Superior temporal gyrus (tissue), 1 donor: ENCODE data around the gene PSMB8.
"Not testable (repeated sequence)": the region's sequence is repeated elsewhere in the genome, so short reads cannot be mapped to it uniquely, and the experiment has no call there.

ENCODE experiments used
- DNase-seq: peaks from one replicate; pipeline ENCODE4 v3.0.0-alpha.2; 2016; ENCODE audit errors: extremely low spot score

The PSMB8 gene

GRCh38 chr6:32843979-32844838, at the start of gene PSMB8:
Gene PSMB8, minus strand, starts transcription at chr6:32844047. Its CDS starts 51 bp downstream, at chr6:32843996.
- DNase-seq: peak; percentile 94

GRCh38 chr6:32890831-32891230, 47.0 kb upstream of the PSMB8 start:
- DNase-seq: no peak

DNA sequence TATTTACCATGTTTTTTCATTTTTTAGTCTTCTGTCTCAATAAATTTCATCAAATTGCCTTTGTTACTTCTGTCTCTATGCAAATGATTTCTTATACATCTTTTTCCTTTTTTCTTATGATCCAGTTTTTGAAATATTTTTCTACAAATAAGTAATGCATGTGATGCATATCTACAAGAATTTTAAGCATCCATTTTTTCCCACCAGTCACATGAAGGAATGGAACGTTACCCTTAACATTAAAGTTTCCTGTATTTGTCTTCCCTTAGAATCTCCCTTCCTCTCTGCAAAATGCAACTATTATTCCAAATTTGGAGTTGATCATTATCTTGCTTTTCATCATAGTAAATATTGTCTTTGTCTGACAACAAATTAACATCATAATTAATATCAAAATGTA, 45.7 kb upstream of the PSMB8 start:
- DNase-seq: no peak

DNA sequence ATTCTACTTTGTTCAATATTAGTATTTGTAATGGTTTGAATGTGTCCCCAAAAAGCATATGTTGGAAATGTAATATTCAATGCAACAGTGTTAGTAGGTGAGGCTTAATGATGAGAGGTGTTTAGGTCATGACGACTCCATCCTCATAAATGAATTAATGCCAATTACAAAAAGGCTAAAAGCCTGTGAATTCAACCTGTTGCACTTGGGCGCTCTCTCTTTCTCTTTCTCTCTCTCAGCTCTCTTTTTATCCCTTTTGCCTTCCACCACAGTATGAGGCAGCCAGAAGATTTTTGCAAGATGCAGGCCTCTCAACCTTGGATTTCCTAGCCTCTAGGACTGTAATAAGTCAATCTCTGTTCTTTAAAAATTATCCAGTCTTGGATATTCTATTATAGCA, 44.7 kb upstream of the PSMB8 start:
- no peak for DNase-seq

DNA sequence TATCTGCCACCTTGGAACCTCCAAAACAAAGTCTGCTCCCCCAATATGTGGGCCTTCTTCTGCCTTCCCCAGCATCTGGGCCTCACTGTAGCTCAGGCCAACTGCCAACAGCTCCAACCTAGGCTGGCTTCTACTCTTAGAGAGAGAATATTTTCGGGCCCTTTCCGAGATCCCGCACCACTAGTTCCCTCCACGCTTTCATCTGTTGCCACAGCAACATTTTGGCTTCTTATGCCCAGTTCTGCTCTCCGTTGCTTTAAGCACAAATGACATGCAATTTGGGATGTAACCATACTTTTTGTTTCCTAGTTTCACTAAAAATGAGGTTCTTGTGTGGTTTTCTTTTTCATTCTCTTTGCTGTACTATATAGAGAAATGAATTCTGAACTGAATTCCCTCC, 43.8 kb upstream of the PSMB8 start:
- DNase-seq: no peak

GRCh38 chr6:32886681-32887383, 43.0 kb upstream of the PSMB8 start:
- DNase-seq: peak; percentile 39

- DNase-seq: peak; percentile 96
Measured at GRCh38 chr6:32885698-32886286, 41.9 kb upstream of the PSMB8 start.

DNA sequence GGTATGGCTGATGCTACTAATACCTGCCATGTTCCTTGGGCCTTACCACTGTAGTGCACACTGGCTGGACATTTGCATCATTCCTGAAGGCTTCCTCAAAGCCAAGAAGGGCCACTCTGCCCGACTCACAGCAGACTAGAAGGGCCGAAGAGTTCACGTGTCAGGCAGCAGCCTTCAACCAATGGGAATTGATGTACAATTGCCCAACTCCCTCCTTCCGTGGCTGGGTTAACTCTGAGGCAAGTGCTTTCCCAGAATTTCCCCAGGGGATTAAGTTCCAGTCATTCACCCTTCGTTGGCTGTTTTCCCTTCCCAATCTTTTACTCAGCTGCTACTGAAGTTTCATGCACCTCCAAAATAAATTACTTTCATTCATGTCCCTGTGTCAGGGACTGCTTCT, 39.9 kb upstream of the PSMB8 start:
- DNase-seq: no peak

- no peak for DNase-seq
Measured at GRCh38 chr6:32882879-32883250, 39.0 kb upstream of the PSMB8 start.

- DNase-seq: not testable (repeated sequence)
Measured at GRCh38 chr6:32880962-32881361, 37.1 kb upstream of the PSMB8 start.

GRCh38 chr6:32879691-32880090, 35.8 kb upstream of the PSMB8 start:
- no peak for DNase-seq

DNA sequence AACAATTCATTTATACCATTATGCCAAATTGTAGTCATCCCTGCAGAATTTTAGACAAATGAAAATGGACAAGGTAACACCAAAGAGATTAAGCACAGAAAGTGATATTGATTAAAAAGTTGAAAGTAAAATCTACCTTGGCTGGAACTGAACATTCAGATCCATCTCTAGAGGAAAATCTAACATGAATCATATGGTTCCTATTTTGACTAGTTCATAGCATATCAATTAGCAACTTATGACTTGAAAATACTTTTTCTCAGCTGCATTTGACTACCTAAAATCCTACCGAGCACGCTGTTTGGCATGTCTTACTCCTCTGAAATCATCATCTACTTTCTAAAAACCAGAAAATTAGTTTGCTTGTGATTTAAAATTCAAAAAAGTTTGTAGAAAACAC, 32.8 kb upstream of the PSMB8 start:
- DNase-seq: no peak

- not testable (repeated sequence) for DNase-seq
Measured at GRCh38 chr6:32873947-32874346, 30.1 kb upstream of the PSMB8 start.

GRCh38 chr6:32868257-32868788, 24.5 kb upstream of the PSMB8 start:
- peak; percentile 96 for DNase-seq

DNA sequence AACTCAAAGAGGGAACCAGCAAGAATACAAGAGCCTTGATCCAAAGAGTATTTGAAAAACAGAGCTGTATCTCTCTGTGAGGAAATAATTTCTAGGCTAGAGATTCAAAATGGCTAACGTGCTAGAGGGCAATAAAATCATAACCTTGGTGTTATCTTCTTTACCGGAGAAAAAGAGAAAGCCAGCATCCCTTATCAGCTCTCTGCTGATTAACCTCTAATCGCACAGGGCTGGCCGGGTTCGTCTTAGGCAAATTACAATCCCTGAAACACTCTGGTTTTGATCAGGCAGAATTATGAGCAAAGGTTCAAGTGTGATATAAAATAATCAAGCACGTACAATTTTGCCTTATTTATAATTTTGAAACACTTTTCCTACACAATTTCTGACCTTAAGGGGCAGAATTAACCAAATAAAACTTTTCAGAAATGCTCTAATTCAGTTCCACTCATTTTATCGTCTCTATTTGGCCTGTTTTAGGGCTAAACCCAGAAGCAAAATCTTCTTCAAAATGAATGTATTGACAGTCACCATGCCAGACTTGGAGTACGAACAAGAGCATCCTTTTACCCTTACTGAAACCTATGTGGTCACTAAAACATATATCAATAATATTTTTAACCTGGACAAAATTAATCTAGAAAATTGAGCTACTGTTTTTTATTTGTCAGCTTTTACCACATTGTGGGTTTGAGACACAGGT, 23.9 kb upstream of the PSMB8 start:
- no peak for DNase-seq

DNA sequence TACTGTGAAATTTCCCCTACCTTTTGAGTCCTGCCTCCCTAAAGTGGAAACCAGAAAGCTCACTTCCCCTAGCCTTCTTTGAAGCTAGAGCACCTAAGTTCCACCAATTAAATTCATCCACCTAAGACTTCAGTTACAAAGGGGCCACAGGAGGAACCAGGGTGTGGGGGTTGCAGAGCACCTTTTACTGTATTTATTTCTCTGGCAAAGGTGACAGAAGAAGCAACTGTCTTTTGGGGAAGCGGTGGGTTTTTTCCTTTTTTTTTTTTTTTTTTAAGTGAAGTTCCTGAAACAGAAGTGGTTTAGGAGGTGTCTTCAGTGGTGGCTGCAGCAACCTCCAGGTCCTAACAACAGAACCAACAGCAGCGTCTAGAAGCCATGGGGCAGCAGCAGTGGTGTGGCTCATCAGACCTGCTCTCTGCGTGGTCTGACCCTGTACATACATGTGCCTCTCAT, 23.2 kb upstream of the PSMB8 start:
- no peak for DNase-seq

DNA sequence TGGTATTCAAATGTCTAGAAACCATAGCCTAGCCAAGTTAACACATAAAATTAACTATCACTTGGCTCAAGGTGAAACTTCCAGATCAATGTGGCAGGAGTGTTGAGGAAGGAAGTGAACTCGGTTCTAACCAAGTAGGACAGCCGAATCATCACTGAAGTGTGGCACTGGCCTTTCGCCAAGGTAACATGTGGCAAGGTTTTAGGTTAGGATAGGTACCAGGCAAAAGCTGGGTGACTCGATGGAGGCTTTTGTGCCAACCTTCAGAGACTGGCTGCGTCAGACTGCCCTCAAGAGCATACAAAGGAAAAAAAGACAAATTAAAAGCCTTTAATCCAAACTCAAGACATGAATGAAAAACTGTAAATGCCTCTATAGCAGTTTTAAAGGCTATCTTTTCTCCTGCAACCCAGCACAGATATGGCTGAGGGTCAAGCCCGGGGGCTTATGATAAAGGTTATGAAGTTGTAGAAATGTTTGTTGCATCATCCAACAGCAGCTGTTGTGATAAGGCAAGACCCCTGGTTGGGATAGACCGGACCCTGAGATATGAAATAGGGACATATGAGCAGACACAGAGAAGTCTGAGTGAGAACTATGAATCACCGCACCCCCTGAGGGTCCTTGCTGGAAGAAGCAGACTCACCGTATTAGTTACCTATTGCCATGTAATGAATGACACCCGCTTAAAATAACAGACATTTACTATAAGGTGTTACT, 22.0 kb upstream of the PSMB8 start:
- no peak for DNase-seq

DNA sequence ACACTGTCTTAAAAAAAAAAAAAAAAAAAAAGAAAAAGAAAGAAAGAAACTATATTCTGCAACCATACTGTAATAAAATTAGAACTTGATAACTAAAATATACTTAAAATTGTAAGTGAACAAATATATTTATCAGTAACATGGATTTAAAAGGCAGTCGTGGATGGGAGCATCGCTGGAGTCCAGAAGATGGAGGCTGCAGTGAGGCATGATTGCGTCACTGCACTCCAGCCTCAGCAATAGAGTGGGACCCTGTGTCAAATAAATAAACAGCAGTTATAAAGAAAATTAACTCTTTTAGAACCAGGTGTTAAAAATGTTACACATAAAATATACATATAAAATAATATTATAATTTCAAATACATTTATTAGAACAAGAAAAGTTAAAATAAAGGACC, 18.9 kb upstream of the PSMB8 start:
- DNase-seq: no peak

DNA sequence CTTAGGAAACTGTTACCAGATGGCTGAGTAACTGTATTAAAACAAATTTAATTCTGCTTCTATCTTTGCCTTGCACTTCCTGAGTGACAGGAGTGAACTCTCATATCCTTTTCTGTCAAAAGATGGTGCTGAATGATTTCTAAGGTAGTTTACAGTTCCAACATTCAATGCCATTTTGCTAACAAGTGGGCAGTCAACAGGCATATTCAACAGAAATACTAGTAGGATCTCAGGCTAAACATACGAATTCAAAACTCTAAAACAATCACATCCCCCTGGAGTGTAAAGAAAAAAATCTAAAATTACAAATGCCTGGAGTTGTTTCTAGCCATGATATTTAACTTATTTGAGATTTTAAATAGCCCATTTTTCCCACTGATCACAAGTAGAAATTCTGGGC, 16.8 kb upstream of the PSMB8 start:
- no peak for DNase-seq

DNA sequence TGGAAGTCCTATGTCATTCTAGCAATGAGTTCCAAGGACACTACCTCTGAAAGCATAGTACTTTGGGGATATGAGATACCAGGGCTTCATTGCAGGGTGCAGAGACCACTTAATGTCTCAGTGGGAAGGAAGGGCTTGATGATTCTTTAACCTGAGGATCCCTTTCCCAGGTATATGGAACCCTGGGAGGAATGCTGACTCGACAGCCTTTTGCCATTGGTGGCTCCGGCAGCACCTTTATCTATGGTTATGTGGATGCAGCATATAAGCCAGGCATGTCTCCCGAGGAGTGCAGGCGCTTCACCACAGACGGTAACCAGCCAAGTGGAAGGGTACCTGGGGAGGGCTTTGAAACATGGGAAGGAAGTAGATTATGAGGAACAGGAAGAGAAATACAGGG, 14.3 kb upstream of the PSMB8 start:
- no peak for DNase-seq
